Measurements from ENCODE around the gene DCHS1. TPM values are rescaled to one million over a fixed set of nuclear protein-coding genes. Genes with fewer than 3 reads are reported as not detected.

The DCHS1 gene
- total RNA-seq, 4 donors from 2014 or later, result 5.5 to 17.7 (median 14.0) TPM

GRCh38 chr11:6674862-6675261 lies 19.3 kb upstream of the DCHS1 start:
- TF ChIP-seq POLR2AphosphoS5 (IDR thresholded peaks at IDR 0.05) (no peak), EP300 (IDR thresholded peaks at IDR 0.05; ENCODE audit: low read depth) (no peak), POLR2A (IDR thresholded peaks at IDR 0.05) (no peak)
- TF ChIP-seq, protein P1, sequence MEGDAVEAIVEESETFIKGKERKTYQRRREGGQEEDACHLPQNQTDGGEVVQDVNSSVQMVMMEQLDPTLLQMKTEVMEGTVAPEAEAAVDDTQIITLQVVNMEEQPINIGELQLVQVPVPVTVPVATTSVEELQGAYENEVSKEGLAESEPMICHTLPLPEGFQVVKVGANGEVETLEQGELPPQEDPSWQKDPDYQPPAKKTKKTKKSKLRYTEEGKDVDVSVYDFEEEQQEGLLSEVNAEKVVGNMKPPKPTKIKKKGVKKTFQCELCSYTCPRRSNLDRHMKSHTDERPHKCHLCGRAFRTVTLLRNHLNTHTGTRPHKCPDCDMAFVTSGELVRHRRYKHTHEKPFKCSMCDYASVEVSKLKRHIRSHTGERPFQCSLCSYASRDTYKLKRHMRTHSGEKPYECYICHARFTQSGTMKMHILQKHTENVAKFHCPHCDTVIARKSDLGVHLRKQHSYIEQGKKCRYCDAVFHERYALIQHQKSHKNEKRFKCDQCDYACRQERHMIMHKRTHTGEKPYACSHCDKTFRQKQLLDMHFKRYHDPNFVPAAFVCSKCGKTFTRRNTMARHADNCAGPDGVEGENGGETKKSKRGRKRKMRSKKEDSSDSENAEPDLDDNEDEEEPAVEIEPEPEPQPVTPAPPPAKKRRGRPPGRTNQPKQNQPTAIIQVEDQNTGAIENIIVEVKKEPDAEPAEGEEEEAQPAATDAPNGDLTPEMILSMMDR (IDR thresholded peaks at IDR 0.05), result no peak
- Histone ChIP-seq H3K27ac (no peak overlapping the region), H3K9me3 (no peaks in the 10 kb centered on the region), H3K4me1 (no peaks in the 10 kb centered on the region), H3K36me3 (no peaks in the 10 kb centered on the region), H3K27me3 (no peaks in the 10 kb centered on the region), H3K4me3 (no peak overlapping the region)
- in situ Hi-C loops (cut with MboI; ENCODE audit: low pct_ligation_motif_present in 1 of 4, low pct_unique_long_range_greater_than_20kb in 1 of 4, low sequenced_read_pairs in 3 of 4) (loop anchor here in 1 of 4 donors (10.0 kb wide), 1 partner anchor 140 kb away; no protein-coding TSS in a partner anchor), intact Hi-C loops (cut with DNase I; ENCODE audit: low total_unique reads) (no loop called here)
- WGBS, 2 donors (ENCODE audit: low coverage in 1 of 2), result 82 to 85% methylated on average over 4 of the region's 4 CpGs
- DNase-seq, result no peak

- TF ChIP-seq POLR2AphosphoS5 (IDR thresholded peaks at IDR 0.05) (no peak), POLR2A (IDR thresholded peaks at IDR 0.05) (no peak), EP300 (IDR thresholded peaks at IDR 0.05; ENCODE audit: low read depth) (no peak)
- TF ChIP-seq, protein P1 (IDR thresholded peaks at IDR 0.05), result no peak
- Histone ChIP-seq H3K4me3 (no peak overlapping the region), H3K9me3 (no peaks in the 10 kb centered on the region), H3K36me3 (no peaks in the 10 kb centered on the region), H3K4me1 (no peaks in the 10 kb centered on the region), H3K27ac (no peak overlapping the region), H3K27me3 (no peaks in the 10 kb centered on the region)
- in situ Hi-C loops (cut with MboI; ENCODE audit: low pct_ligation_motif_present in 1 of 4, low pct_unique_long_range_greater_than_20kb in 1 of 4, low sequenced_read_pairs in 3 of 4), result loop anchor here in 1 of 4 donors (10.0 kb wide), 1 partner anchor 139 kb away; no protein-coding TSS in a partner anchor
- DNase-seq, result no peak
- intact Hi-C loops (cut with DNase I; ENCODE audit: low total_unique reads), result no loop called here
- 92 to 100% methylated on average over 1 of the region's 1 CpG for WGBS, 2 donors (ENCODE audit: low coverage in 1 of 2)
These were observed 18.6 kb upstream of the DCHS1 start for GRCh38 chr11:6674219-6674597.

GRCh38 chr11:6673523-6674218 lies 18.1 kb upstream of the DCHS1 start:
- Histone ChIP-seq H3K27ac (no peak overlapping the region), H3K4me1 (no peaks in the 10 kb centered on the region), H3K4me3 (no peak overlapping the region), H3K36me3 (no peaks in the 10 kb centered on the region), H3K27me3 (no peaks in the 10 kb centered on the region), H3K9me3 (no peaks in the 10 kb centered on the region)
- in situ Hi-C loops (cut with MboI; ENCODE audit: low pct_ligation_motif_present in 1 of 4, low pct_unique_long_range_greater_than_20kb in 1 of 4, low sequenced_read_pairs in 3 of 4) (loop anchor here in 1 of 4 donors (10.0 kb wide), 1 partner anchor 139 kb away; no protein-coding TSS in a partner anchor), intact Hi-C loops (cut with DNase I; ENCODE audit: low total_unique reads) (no loop called here)
- TF ChIP-seq, protein P1 (IDR thresholded peaks at IDR 0.05), result no peak
- TF ChIP-seq EP300 (IDR thresholded peaks at IDR 0.05; ENCODE audit: low read depth) (no peak), POLR2A (IDR thresholded peaks at IDR 0.05) (no peak), POLR2AphosphoS5 (IDR thresholded peaks at IDR 0.05) (no peak)
- DNase-seq, result no peak

- DNase-seq, result no peak
- Histone ChIP-seq H3K27ac (no peak overlapping the region), H3K4me3 (no peak overlapping the region), H3K4me1 (peaks cover 0 to 4% (median 0%) of the 10 kb centered on the region in 4 donors), H3K36me3 (no peaks in the 10 kb centered on the region), H3K9me3 (no peaks in the 10 kb centered on the region), H3K27me3 (no peaks in the 10 kb centered on the region)
- in situ Hi-C loops (cut with MboI; ENCODE audit: low pct_ligation_motif_present in 1 of 4, low pct_unique_long_range_greater_than_20kb in 1 of 4, low sequenced_read_pairs in 3 of 4), result loop anchor here in 1 of 4 donors (10.0 kb wide), 1 partner anchor 137 kb away; no protein-coding TSS in a partner anchor
- TF ChIP-seq POLR2AphosphoS5 (IDR thresholded peaks at IDR 0.05) (no peak), EP300 (IDR thresholded peaks at IDR 0.05; ENCODE audit: low read depth) (no peak), POLR2A (IDR thresholded peaks at IDR 0.05) (no peak)
- TF ChIP-seq, protein P1 (IDR thresholded peaks at IDR 0.05), result no peak
- WGBS, 2 donors (ENCODE audit: low coverage in 1 of 2), result 67 to 74% methylated on average over 1 to 2 of the region's 2 CpGs
- intact Hi-C loops (cut with DNase I; ENCODE audit: low total_unique reads), result no loop called here
These were observed 16.4 kb upstream of the DCHS1 start for GRCh38 chr11:6671991-6672390.
